A549 (cell line): ENCODE results near the gene EMID1. TPM values are rescaled to one million over a fixed set of nuclear protein-coding genes. Genes with fewer than 3 reads are reported as not detected.

ENCODE experiments used
- ATAC-seq, 2 experiments: fragments of 200-7000 bp in 1 of 2; fragments of >200 bp in 1 of 2; cut with Nextera tagmentation in 1 of 2; cut with Tn5 transposase in 1 of 2; 3 replicates each; pipeline versions ENCODE4 v1.8.0 to v1.9.1; 2018 to 2020; ENCODE audit warnings: mild to moderate bottlenecking in 1 of 2, moderate library complexity in 1 of 2
- CTCF ChIA-PET: fragments of 300-600 bp; sonication (Branson Sonifier 250); formaldehyde crosslinking; extraction: SDS; loops from one replicate; lab custom pipeline; 2021; ENCODE audit warnings: antibody characterized with exemption, inconsistent platforms; lab: Yijun Ruan, JAX
- POLR2A ChIA-PET: fragments of 350-600 bp; formaldehyde crosslinking; extraction: SDS; loops from one replicate; lab custom pipeline; 2021; ENCODE audit warnings: antibody characterized with exemption, inconsistent platforms; lab: Yijun Ruan, JAX
- DNase-seq, 2 experiments: peaks; one replicate each; pipeline versions ENCODE4 v3.0.0 to v3.0.0-alpha.2; 2011 to 2016; ENCODE audit warnings: low read depth in 1 of 2, low spot score in 1 of 2
- FAIRE-seq: peaks from 2 replicates; lab custom pipeline; 2011; peaks lifted over from hg19 to GRCh38; lab: Jason Lieb, UNC
- H3K27ac ChIP-seq, 2 experiments: fragments of >200 bp; sonication (Bioruptor Twin); formaldehyde crosslinking; 3 replicates each; pipeline ENCODE4 v1.5.1; 2016 to 2017
- H3K4me1 ChIP-seq: fragments of >200 bp; sonication (Bioruptor Twin); formaldehyde crosslinking; 3 replicates; pipeline ENCODE4 v1.6.1; 2016
- H3K4me2 ChIP-seq: fragments of >200 bp; sonication (Bioruptor Twin); formaldehyde crosslinking; 3 replicates; pipeline ENCODE4 v1.6.1; 2016
- H3K4me3 ChIP-seq: fragments of >200 bp; sonication (Bioruptor Twin); formaldehyde crosslinking; 3 replicates; pipeline ENCODE4 v1.5.1; 2016
- H3K9me3 ChIP-seq: fragments of >200 bp; sonication (Bioruptor Twin); formaldehyde crosslinking; 3 replicates; pipeline ENCODE4 v1.6.1; 2016
- BCL3 ChIP-seq: fragments of >200 bp; sonication (Bioruptor Twin); formaldehyde crosslinking; IDR thresholded peaks from 3 replicates; pipeline ENCODE4 v1.6.1; 2016
- CBX2 ChIP-seq: fragments of 200-600 bp; sonication (generic); IDR thresholded peaks from 2 replicates; pipeline ENCODE4 v1.6.1; 2016; ENCODE audit warnings: low read depth, mild to moderate bottlenecking, borderline replicate concordance
- CBX8 ChIP-seq: fragments of 200-600 bp; sonication (generic); IDR thresholded peaks from 2 replicates; pipeline ENCODE4 v1.6.1; 2016
- CHD4 ChIP-seq: fragments of 200-600 bp; sonication (generic); IDR thresholded peaks from 2 replicates; pipeline ENCODE4 v1.6.1; 2016; ENCODE audit warnings: antibody characterized with exemption, mild to moderate bottlenecking, borderline replicate concordance
- CTCF ChIP-seq: fragments of >200 bp; sonication (Bioruptor Twin); formaldehyde crosslinking; IDR thresholded peaks from 3 replicates; pipeline ENCODE4 v1.5.1; 2016
- ESRRA ChIP-seq: fragments of 150-350 bp; IDR thresholded peaks from 2 replicates; pipeline ENCODE4 v1.6.1; 2014; ENCODE audit warnings: mild to moderate bottlenecking, low read length, borderline replicate concordance
- HES2 ChIP-seq: fragments of >200 bp; sonication (Bioruptor Twin); formaldehyde crosslinking; IDR thresholded peaks from 2 replicates; pipeline ENCODE4 v1.6.1; 2016
- HEYL ChIP-seq: fragments of 250-450 bp; sonication (Bioruptor Pico); IDR thresholded peaks from 2 replicates; pipeline ENCODE4 v1.8.0; 2021; ENCODE audit warnings: mild to moderate bottlenecking, moderate library complexity
- HOXA7 ChIP-seq: fragments of 250-450 bp; sonication (Bioruptor Pico); IDR thresholded peaks from 2 replicates; pipeline ENCODE4 v1.5.0; 2020; ENCODE audit warnings: mild to moderate bottlenecking, moderate library complexity
- JUN ChIP-seq, 2 experiments: fragments of >200 bp; sonication (Bioruptor Twin); formaldehyde crosslinking; IDR thresholded peaks; 2 replicates in 1 of 2; 3 replicates in 1 of 2; pipeline ENCODE4 v1.6.1; 2016 to 2017
- KDM5A ChIP-seq: fragments of 200-600 bp; sonication (generic); IDR thresholded peaks from 2 replicates; pipeline ENCODE4 v1.6.1; 2016; ENCODE audit warnings: antibody characterized with exemption, mild to moderate bottlenecking
- MAZ ChIP-seq: fragments of 150-350 bp; IDR thresholded peaks from 2 replicates; pipeline ENCODE4 v1.6.1; 2014; ENCODE audit warnings: antibody characterized with exemption, low read depth, low read length, borderline replicate concordance
- PBX3 ChIP-seq: IDR thresholded peaks from 2 replicates; pipeline ENCODE4 v1.6.1; 2012
- POLR2AphosphoS2 ChIP-seq: conservative IDR thresholded peaks from 2 replicates; pipeline ENCODE4 v1.6.1; 2012; ENCODE audit warnings: low read length, improper control_type of control experiment, inconsistent platforms
- RARB ChIP-seq: fragments of 250-450 bp; sonication (Bioruptor Pico); IDR thresholded peaks from 2 replicates; pipeline ENCODE4 v1.8.0; 2021; ENCODE audit warnings: mild to moderate bottlenecking, moderate library complexity
- REST ChIP-seq: fragments of 200-600 bp; sonication (generic); IDR thresholded peaks from 2 replicates; pipeline ENCODE4 v1.6.1; 2016; ENCODE audit warnings: antibody characterized with exemption, mild to moderate bottlenecking, moderate library complexity
- SMC3 ChIP-seq: fragments of >200 bp; sonication (Bioruptor Twin); formaldehyde crosslinking; IDR thresholded peaks from 3 replicates; pipeline ENCODE4 v1.6.1; 2018; ENCODE audit warnings: inconsistent platforms
- TFCP2L1 ChIP-seq: fragments of 250-450 bp; sonication (Bioruptor Pico); IDR thresholded peaks from 2 replicates; pipeline ENCODE4 v1.5.0; 2021; ENCODE audit warnings: mild to moderate bottlenecking
- USF2 ChIP-seq: fragments of 450-650 bp; IDR thresholded peaks from 2 replicates; pipeline ENCODE4 v1.6.1; 2014; ENCODE audit warnings: antibody characterized with exemption
- ZFP36 ChIP-seq: fragments of 450-650 bp; IDR thresholded peaks from 2 replicates; pipeline ENCODE4 v1.6.1; 2014; ENCODE audit warnings: borderline replicate concordance; ENCODE audit not compliant: partially characterized antibody
- ZNF302 ChIP-seq: fragments of 250-450 bp; sonication (Bioruptor Pico); IDR thresholded peaks from 2 replicates; pipeline ENCODE4 v1.9.0; 2021; ENCODE audit warnings: inconsistent platforms, mild to moderate bottlenecking, moderate library complexity
- WGBS: methylation state at CpG from one replicate; pipeline ENCODE4 v1.1.6; 2017; ENCODE audit errors: missing lambda C conversion rate; 5-methylcytosine and 5-hydroxymethylcytosine counted together
- polyA plus RNA-seq, 4 experiments: library from polyadenylated mRNA; depleted of rRNA in 3 of 4; stranded (reverse); fragments of >200 nt; fragmentation: RNase III in 1 of 4; extraction: RNeasy Plus Mini Kit Qiagen cat#74134 plus additional on column Dnase treatment in 1 of 4; gene quantifications; 2 replicates in 3 of 4; 3 replicates in 1 of 4; pipeline ENCODE4 v1.2.3, GENCODE V29; 2011 to 2017

The EMID1 gene
- polyA plus RNA-seq, 2 of the 4 experiments (the other 2 are of a cell fraction) = 0.28 TPM

- no peak for ATAC-seq
- TF ChIP-seq ZNF302 (CRISPR knock-in tag) = no peak
- TF ChIP-seq ZFP36 = no peak
- TF ChIP-seq CHD4 = no peak
- no peak for TF ChIP-seq HES2
- no peak for TF ChIP-seq RARB (CRISPR knock-in tag)
- no peak for TF ChIP-seq BCL3
- TF ChIP-seq JUN (IDR thresholded peaks at IDR 0.05) = no peak
- no peak for TF ChIP-seq MAZ
- TF ChIP-seq USF2 = no peak
- no peak for TF ChIP-seq CTCF
- TF ChIP-seq PBX3 = no peak
- no peak for TF ChIP-seq CBX2
- TF ChIP-seq SMC3 = no peak
- no peak for TF ChIP-seq TFCP2L1 (CRISPR knock-in tag)
- TF ChIP-seq CBX8 = no peak
- TF ChIP-seq, all 56 proteins: peak for 0
- no peak overlapping the region for H3K4me3 ChIP-seq
- CTCF ChIA-PET = interaction anchor here (1.6 kb wide), 1 partner anchor 87 kb away, joined by 4 read pairs; no protein-coding TSS in a partner anchor
- 97% methylated on average over 5 of the region's 5 CpGs for WGBS
- H3K4me2 ChIP-seq = no peak overlapping the region
- POLR2A ChIA-PET = no interaction called here
- no peak for FAIRE-seq
- H3K4me1 ChIP-seq = no peaks in the 10 kb centered on the region
- H3K27ac ChIP-seq = no peak overlapping the region
- no peaks in the 10 kb centered on the region for H3K9me3 ChIP-seq
- DNase-seq = no peak
Observed at GRCh38 chr22:29158546-29158945, 47.1 kb upstream of the EMID1 start.

GRCh38 chr22:29163808-29164207 is 41.9 kb upstream of the EMID1 start:
- no peak overlapping the region for H3K4me3 ChIP-seq
- CTCF ChIA-PET = no interaction called here
- no peak for FAIRE-seq

More at GRCh38 chr22:29163808-29164207, 41.9 kb upstream of the EMID1 start:
- WGBS = 81% methylated on average over 13 of the region's 13 CpGs
- no peak for ATAC-seq
- Histone ChIP-seq H3K4me2 (no peak overlapping the region), H3K27ac (no peak overlapping the region), H3K4me1 (no peaks in the 10 kb centered on the region), H3K9me3 (no peaks in the 10 kb centered on the region)
- TF ChIP-seq POLR2AphosphoS2 = no peak
- TF ChIP-seq HEYL (CRISPR knock-in tag) = no peak
- TF ChIP-seq HOXA7 = no peak
- no peak for TF ChIP-seq ESRRA
- TF ChIP-seq RARB (CRISPR knock-in tag) = no peak
- no peak for TF ChIP-seq KDM5A
- no peak for TF ChIP-seq REST
- POLR2A ChIA-PET = no interaction called here
- no peak for DNase-seq
